NCI-H2107 treated with DMSO at 0.1 percent for 48 hours (cell line): ENCODE results near the gene MYH15.

Experiments
- DNase-seq: peaks from one replicate; lab custom pipeline; 2025; ENCODE audit not compliant: unreplicated experiment; lab: John Stamatoyannopoulos, UW

Gene MYH15

GRCh38 chr3:108511055-108511454 is 659 bp upstream of the MYH15 start:
- DNase-seq, result no peak

DNA sequence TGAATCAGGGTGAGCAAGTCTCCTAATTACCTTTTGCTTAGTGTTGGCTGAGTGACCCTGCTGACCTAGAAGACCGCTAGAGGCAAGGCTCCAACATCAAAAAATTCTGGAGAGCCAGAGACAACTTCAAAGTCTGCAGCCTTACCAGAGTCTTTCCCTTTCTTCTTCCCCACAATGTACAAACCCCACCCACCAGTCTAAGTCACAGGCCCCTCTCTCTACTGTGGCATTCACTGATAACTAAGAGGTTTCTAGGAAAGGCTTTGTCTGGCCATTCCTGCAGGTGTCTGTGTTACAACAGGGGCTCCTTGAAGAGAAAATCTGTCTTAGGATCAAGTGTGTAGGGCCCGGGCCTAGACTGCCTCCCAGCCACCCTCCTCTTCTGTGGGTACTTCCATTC is 525 bp downstream of the MYH15 start:
- no peak for DNase-seq

DNA sequence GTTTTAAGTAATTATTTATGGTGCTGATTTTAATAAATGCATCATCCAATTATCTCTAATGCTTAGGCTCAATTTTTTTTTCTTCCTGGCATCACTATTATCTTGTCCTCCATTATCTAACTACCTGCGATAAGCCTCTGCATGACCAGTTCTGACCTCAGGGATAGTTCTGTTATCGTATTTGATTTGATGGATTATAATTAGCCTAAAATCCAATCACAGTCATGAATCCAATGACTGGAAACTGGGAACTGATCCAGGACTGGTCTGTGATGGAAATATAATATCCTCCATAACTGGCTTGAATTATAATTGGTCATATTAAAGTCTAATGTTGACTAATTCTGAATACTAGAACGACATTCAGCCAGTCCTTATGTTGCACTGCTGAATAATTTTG is 1.1 kb downstream of the MYH15 start:
- DNase-seq, result no peak

GRCh38 chr3:108507902-108508301 is 2.5 kb downstream of the MYH15 start:
- DNase-seq, result no peak

- DNase-seq, result no peak
These were observed 4.6 kb downstream of the MYH15 start for GRCh38 chr3:108505811-108506210.

DNA sequence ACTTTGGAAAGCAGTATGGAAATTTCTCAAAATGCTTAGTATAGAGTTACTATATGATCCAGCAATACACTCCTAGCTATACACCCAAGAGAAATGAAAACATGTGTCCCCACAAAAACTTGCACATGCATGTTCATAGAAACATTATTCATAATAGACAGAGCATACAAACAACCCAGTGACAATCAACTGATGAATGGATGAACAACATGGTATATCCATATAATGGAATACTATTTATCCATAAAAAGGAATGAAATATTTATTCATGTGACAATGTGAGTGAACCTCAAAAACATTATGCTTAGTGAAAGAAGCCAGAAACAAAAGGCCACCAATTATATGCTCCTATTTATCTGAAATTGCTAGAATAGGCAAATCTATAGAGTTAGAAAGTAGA is 6.7 kb downstream of the MYH15 start:
- no peak for DNase-seq

- DNase-seq, result no peak
These were observed 8.9 kb downstream of the MYH15 start for GRCh38 chr3:108501535-108501934.

DNA sequence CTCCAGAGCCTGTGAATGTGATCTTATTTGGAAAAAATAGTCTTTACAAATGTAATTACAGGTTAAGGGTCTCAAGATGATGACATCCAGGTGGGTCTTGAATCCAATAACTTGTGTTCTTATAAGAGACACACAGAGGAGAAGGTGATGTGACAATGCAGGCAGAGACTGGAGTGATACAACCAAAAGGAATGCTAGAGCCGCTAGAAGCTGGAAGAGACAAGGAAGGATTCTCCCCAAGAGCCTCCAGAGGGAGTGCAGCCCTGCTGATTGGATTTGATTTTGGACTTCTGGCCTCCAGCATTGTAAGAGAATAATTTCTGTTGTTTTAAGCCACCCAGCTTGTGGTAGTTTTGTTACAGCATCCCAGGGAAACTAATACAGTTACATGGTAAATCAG is 9.7 kb downstream of the MYH15 start:
- no peak for DNase-seq

GRCh38 chr3:108497271-108497670 is 13.1 kb downstream of the MYH15 start:
- no peak for DNase-seq

DNA sequence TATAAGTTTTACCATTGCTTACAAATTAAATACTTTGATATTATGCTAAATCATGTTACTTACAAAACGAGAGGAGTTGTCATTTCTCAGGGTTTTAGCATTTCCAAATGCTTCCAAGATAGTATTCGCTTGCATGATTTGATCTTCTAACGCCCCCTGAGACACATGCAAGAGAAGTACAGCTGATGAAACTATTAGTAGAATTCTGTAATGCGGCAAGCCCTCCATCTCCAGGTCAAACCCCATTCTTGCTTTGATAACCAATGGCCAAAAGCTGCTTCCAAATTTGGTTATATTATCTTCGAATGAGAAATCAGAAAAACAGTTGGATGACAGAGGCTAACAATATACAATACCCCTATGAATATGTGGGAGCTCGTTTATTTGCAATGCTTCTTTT is 14.7 kb downstream of the MYH15 start:
- no peak for DNase-seq

DNA sequence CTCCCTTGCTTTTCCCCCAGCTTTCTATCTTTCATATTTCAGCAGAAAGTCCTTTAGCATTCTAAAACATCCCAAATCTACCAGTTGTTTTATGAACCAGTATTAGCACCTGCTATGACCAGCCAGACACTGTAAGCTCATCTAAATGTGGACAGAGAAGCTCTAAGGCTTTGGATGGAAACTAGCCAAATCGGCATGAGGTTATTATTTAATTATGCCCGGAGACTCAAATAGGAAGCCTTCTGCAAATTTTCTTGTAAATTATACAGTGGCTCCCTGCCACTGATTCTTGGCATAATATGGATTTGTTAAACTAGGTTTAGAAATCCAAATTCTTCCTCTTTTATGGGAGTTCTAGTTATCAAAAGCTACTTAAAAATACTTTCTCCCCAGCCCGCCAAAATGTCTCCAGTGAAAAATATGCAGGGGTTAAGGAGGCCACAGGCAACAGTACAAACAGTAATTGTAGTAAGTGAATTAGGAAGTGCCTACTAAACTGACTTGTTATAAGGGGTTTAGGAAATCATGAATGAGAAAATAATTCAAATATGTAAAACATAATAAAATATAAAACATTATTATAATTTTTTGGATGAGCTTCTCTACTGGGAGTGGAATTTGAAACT is 15.4 kb downstream of the MYH15 start:
- DNase-seq, result no peak

GRCh38 chr3:108493862-108494261 is 16.5 kb downstream of the MYH15 start:
- no peak for DNase-seq

DNA sequence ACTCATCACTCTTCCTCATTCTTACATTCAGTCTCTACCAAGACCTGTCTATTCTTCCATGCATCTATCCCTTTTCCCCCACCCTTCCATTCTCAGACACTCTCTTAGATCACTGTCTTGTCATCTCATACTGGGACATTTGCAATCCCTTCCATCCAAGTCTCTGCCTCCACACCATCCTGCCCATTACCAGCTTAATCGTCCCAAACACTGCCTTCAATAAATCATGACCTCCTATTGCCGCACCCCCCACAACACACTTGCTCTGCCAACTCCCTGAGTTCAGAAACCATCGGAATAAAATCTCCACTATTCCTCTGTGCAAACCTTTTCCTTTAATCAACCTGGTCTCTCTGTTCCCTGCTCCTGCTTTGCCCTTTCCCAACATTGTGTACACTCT is 18.9 kb downstream of the MYH15 start:
- no peak for DNase-seq

GRCh38 chr3:108489776-108490175 is 20.6 kb downstream of the MYH15 start:
- DNase-seq, result peak; percentile 63

DNA sequence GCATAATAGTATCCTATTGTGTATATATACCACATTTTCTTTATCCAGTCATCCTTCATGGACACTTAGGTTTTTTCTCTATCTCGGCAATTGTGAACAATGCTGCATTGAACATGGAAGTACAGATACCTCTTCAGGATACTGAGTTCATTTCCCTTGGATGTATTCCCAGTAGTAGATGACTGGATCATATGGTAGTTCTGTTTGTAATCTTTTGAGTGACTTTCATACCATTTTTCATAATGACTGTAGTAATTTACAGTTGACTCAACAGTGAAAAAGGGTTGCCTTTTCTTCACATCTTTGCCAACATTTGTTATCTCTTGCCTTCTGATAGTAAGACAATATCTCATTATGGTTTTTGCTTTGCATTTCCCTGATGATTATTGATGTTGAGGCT is 21.8 kb downstream of the MYH15 start:
- no peak for DNase-seq

- DNase-seq, result no peak
These were observed 23.0 kb downstream of the MYH15 start for GRCh38 chr3:108487439-108487838.

DNA sequence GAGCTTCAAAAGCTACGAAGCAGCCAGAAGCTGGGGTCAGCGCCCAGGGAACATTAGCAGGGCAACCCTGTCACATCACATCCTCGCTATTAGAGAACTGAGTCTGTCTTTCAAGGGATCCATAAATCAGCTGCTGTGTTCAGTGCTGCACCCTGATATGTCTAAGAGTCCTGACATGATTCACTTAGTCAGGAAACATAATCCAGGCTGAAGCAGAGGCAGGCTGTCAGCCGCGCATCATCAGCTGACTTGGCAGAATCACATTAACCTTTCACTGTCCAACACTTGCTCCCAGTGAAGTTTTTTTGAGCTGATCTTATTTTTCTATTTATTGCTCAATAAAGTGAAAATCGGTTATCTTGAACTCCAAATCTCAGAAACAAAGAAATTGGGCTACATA is 23.5 kb downstream of the MYH15 start:
- DNase-seq, result peak; percentile 28

GRCh38 chr3:108486338-108486737 is 24.1 kb downstream of the MYH15 start:
- DNase-seq, result no peak

DNA sequence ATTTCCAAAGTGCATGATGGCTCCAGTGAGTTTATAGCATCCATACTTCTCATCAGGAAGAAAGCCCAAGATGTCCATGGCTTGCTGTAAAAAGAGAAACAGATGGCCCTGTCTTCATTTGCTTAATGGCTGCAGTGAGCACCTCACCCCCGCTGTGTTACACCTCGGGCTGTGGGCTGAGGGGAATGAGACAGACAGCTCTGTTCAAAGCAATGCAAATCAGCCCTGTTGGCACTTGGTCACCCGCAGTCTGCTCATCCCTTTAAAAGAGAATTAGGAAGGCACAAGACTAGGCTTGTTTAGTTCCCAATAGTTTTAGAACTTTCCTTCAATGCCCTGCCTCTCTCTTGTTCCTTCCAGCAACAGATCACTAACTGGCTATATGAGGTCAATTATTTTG is 25.2 kb downstream of the MYH15 start:
- DNase-seq, result no peak

DNA sequence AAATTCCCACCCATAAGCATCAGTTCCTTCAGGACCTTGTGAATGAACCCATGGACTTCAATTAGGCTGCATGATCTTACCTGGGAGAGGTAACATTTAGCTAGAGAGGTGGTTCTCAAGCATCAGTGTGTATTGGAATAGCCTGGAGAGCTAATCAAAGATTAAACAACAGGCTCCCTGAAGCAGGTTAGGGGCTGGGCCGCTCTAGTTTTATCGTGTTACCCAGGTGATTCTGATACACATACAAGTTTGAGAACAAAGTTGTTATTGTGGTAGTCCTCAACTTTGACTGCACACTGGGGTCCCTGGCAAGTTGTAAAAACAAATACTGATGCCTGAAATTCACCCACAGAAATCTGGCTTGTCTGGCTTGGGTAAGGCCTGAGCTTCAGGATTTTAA is 31.2 kb downstream of the MYH15 start:
- no peak for DNase-seq

DNA sequence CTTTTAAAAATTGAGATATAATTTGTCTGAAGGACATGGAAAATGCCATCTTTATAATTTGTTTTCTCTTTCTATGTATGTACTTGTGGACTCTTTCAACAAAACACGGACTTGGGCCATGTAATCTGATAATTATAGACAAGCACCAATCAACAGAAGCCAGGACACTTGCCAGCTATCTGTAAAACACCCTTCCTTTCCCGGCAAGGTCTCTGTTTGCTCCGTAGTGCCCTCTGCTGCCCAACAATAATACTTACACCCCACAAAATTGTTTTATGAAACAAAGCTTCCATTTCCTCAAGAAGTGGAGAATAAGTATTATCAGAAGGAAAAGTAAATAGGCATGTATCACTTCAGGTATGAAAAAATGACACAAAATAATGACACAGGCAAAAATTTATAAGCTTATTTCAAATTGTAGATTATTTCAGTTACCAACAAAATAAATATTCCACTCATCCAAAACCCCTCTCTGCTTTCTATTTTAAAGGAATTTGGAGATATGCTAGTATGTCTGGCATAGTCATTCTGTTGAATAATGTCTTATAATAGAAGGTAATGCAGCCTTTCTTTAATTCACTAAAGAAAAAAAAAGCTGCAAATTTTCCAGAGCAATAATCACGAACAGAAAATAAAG is 32.8 kb downstream of the MYH15 start:
- peak; percentile 85 for DNase-seq

DNA sequence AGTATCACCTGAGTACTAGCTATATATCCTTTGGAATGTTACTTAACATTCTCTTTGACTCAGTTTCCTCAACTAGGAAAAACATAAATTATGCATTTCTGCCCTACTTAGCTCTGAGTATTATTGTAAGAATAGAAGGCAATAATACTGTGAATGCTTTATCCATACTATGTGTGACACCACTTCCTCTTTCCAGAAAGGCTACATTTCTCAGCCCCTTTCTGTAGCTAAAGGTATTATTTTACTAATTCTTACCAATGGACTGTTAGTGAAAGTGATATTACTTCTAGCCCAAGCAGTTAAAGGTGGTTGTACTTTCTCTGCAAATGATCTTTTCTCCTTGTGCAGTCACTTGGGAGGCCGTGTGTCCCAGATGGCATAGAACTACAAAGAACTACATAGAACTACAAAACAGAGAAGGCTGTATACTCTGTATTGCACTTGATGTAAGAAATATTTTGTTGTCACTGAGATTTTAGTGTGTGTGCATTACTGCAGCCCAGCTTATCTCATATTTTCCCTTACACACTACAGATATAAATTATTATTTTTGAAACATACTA is 35.1 kb downstream of the MYH15 start:
- DNase-seq, result no peak

GRCh38 chr3:108474581-108474980 is 35.8 kb downstream of the MYH15 start:
- no peak for DNase-seq
